Midbrain (tissue), 1 donor: ENCODE measurements around the gene DOK3.
A peak's percentile ranks its signal among the peaks of the same experiment; 100 is the strongest.

Experiments used
- DNase-seq: peaks from one replicate; lab custom pipeline; 2025; lab: John Stamatoyannopoulos, UW

Gene DOK3, protein sequence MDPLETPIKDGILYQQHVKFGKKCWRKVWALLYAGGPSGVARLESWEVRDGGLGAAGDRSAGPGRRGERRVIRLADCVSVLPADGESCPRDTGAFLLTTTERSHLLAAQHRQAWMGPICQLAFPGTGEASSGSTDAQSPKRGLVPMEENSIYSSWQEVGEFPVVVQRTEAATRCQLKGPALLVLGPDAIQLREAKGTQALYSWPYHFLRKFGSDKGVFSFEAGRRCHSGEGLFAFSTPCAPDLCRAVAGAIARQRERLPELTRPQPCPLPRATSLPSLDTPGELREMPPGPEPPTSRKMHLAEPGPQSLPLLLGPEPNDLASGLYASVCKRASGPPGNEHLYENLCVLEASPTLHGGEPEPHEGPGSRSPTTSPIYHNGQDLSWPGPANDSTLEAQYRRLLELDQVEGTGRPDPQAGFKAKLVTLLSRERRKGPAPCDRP

DNA sequence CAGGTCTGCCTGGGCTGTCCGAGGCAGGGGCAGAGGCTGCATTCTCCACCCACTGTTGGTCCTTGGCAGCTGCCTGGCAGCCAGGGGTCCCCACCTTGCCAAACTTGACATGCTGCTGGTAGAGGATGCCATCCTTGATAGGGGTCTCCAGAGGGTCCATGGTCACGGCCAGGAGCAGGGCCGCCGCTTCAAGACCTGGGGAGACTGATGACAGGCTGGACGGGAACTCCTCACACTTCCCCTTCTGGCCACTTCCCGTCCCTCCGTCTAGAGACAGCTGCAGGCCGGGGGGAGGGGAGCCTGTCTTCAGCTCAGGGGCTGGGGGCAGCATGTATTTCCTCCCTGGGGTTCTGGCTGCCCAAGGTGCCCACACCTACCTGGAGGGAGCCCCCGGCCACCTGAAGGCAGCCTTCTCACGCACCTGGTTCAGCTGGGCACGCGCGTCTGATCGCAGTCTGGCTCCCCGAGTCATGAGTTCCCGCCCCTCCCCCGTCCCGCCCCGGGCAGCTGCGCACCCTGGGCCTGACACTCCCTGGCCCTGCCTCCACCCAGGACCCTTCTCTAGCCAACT lies at the start of gene DOK3:
DOK3 (minus strand) TSS at position 446 of the 571 bp plus-strand sequence; CDS start at position 160, 286 bp downstream.
- no peak for DNase-seq

GRCh38 chr5:177557796-177558195 lies 48.2 kb upstream of the DOK3 start:
- no peak for DNase-seq

DNA sequence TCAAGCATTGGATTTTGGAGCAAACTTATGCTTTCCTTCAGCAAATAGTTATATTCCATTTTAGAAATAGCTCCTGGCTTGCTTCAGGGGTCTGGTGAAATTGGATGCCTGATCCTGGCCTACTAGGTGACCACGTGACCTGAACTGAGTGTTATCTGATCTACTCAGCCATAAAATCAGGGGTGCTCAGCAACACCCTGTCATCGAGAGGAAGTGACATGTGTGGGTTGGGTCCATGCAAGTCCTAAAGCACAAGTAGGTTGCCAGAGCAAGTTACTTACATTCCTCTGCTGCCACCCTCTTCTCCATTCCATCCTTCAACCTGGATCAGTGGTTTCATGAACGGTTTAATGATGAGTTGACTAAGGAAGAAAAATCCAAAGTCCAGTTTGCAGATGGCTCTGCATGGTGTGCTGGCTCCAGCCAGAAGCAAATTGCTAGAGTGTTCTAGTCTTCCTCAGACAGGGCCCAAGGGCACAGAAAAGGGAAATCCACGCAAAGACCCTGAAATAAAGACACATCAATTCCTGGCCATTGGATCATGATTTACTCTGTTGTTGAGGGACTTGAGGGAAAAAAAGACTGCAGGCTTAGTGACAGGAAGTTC lies 47.5 kb upstream of the DOK3 start:
- DNase-seq, result no peak

GRCh38 chr5:177555665-177556064 lies 46.0 kb upstream of the DOK3 start:
- no peak for DNase-seq

DNA sequence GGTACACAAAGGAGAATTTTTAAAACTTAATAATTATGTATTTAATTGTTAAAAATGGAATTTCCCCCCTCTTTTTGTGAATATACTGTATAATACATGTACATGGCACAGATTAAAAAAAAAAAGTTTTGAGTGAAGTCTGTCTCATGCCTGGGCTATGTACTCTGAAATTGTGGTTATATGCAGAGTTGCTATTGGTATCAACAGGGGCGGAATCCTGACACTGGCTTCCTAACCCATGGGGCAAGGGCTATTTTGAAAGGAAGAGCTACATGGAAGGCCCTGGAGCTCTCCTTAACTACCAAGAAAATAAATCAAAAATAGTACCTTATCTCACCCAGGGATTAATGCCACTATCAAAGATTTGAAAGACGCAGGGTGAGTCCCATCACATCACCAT lies 45.6 kb upstream of the DOK3 start:
- DNase-seq, result no peak

GRCh38 chr5:177554474-177555111 lies 45.0 kb upstream of the DOK3 start, which contains the start of gene FAM193B:
Gene FAM193B, minus strand, starts transcription at chr5:177554563. Its CDS starts 105 bp downstream, at chr5:177554458.
- peak; percentile 91 for DNase-seq

DNA sequence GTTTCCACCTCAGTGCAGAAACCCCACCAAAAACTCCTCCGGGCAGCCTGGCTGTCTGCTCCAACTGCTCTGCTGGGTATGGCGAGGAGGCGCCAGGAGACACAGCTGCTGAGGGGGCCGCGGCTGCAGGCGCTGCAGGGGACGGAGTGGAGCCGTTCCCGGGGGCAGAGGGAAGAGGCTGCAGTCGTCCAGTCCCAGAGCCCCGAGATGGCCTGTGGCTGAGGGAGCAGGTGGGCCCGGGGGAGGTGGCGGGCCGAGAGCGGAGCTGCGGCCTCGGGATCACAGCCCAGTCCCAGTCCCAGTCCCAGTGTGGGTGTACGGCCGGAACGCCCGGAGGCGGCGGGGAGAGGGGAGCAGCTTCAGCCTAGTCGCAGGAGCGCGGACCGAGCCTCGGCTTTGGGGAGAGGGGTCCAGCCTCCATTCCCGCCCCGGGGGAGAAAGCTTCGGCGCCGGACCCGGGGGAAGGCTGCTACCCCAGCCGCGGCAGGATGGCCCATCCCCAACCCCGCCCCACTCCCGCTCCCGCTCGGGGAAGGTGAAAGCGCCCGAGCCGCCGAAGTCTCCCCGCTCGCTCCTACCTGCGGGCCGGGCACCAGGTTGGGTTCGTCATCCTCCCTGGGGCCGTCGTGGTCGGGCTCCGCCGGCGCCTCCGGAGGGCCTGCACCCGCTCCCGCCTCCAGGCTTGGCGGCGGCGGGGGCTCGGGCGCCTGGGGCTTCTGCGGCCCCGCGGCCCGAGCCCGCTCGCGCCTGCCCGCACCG lies 44.2 kb upstream of the DOK3 start:
- DNase-seq, result no peak

DNA sequence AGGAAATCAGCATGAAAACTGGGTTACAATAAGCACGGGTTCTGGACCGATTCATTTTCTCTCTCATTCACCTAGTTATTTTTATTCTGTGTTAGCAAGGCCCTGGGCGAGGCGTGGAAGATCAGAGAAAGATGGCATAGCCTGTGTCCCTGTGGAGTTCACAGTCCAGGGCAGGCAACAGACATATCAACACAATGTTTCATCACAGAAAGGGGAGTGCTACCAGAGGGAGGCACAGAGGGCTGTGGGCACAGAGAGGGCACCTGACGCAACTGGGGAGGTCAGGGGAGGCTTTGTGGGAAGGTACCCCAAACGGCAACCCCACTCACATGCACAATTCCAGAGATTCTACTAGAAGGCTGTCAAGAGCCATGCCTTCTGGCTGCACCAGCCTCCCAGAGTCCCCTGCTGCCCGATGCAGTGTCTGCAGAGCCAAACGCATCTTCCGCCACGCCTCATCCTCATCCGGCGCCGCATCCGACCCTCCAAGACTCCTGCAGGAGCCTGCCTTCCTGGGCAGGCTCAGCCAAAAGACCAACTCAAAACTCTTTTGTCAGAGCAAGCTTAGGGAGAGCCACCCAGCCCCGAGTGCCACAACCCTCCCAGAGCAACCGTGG lies 43.3 kb upstream of the DOK3 start:
- peak; percentile 3 for DNase-seq

- DNase-seq, result no peak
Measured at GRCh38 chr5:177550122-177550521, 40.5 kb upstream of the DOK3 start.

- no peak for DNase-seq
Measured at GRCh38 chr5:177548495-177548894, 38.9 kb upstream of the DOK3 start.

DNA sequence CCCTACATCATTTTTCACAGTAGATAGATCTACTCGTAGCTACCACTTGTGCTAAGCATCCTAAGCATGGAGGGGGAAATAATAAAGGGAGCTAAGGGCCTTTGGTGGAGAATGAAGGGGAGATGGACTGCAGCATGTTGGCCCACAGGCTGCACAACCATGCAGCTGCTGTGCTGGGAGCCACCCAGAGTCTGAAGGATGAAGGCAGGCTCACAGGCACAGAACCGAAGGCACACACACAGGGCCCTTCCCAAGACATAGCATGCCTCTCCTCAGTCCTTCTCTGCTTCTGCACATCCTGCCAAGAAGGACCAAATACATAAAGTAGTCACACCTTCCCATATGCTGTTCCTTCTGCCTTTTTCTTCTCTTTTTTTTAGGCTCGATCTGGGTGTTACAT lies 38.1 kb upstream of the DOK3 start:
- DNase-seq, result no peak

GRCh38 chr5:177546258-177546741 lies 36.7 kb upstream of the DOK3 start:
- DNase-seq, result peak; percentile 27

DNA sequence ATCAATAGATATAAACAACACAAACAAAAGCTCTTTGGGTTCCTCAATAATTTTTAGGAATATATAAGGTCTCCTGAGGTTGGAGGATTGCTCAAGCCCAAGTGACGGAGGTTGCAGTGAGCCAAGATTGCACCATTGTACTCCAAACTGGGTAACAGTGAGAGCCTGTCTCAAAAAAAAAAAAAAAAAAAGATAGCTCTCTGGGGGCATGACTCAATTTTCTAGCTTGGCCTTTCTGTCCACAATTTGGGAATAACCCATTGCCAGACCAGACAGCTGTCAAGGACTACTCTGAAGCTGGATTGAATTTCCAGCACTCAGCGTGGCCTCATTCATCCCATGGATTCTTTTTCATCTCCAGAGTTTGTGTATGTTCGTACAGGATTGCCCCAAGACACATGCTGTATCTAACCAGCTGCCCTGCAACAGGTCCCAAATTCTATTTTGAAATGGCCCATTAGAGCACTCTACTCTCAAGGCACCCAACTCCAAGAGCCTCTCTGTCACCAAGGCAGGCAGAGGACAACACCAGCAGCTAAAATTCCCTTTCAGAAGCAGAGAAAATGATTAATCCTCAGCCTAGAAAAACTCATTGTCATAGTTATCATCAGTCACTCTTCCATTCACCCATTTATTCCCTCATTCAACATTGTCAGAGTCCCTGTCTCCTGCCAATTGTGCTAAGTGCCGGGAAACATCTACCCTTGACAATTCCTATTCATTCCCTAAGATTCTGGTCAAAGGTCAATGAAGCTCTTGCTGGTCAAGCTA lies 36.0 kb upstream of the DOK3 start:
- peak; percentile 8 for DNase-seq

- DNase-seq, result no peak
Measured at GRCh38 chr5:177542816-177543465, 33.3 kb upstream of the DOK3 start.

DNA sequence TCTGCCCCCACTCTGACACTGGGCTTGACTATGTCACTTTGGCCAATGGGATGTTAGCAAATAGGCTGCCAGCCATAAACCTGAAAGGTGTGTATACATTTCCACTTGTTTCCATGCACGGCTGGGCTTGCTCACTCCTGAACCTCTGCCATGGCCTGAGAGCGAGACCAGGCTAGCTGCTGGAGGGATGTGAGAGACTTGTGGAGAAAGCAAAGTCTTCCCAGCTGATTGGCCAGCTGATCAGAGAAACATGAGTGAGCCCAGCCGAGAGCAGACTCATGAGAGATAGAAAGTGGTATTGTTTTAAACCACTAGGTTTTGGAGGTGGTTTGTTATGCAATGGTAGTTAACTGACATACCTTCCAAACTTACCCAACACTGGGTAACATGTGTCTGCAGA lies 30.8 kb upstream of the DOK3 start:
- no peak for DNase-seq

DNA sequence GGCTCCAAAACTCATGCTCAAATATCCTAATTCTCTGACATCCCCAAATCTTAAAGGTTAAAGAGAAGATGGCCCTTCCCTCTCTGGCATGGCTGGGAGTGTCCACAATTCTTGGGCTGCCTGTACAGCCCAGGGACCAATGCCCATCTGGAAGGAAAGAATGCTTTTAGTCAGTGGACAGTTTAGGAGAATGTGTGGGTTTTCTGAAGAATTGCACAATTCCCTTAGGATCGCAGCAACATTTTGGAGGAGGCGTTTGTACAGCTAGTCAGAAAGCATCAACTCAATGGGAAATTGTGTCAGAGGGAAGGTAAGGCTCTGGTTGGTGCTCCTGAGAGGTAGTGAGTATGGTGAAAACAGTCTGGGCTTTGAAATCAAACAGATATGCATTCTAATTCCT lies 29.8 kb upstream of the DOK3 start:
- DNase-seq, result no peak

DNA sequence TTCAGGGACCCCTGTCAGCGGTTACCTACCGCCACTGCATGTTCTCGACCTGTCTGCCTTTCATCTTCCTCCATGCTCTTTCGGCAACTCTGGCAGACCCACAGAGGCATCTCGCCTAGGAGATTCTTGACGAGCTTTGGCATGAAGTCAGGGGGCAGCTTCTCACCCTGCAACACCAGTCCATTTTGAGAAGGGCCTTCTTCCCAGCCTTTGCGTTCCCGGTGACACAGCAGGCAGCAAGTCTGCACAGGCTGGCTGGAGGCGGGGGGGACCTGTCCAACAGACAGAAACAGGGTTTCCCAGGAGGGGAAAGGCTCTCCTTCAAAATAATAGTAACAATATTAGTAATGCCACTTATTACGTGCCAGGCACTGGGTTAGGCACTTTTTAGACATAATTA lies 29.2 kb upstream of the DOK3 start:
- no peak for DNase-seq

- no peak for DNase-seq
Measured at GRCh38 chr5:177537389-177538361, 28.0 kb upstream of the DOK3 start.

DNA sequence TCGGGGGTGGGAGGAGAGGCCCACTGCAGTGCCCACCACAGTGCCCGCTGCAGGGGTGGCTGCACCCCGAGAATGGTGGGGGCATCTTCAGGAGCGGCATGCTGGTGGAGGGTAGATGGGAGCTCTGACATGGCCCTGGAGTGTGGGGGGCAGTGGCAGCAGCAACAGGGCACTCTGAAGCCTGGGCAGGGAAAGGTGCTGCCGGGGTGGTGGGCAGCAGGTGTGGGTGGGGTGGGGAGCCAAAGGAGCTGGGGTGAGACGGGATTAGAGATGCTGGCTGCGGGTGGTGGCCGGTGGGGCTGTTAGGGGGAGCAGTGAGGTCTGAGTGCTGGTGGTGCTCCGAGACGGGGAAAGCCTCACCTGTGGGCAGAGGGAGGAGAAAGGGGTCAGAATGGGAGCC lies 26.8 kb upstream of the DOK3 start:
- DNase-seq, result no peak
